ENCODE data around the gene ANKRD36B.
"Not testable (repeated sequence)": the region's sequence is repeated elsewhere in the genome, so short reads cannot be mapped to it uniquely, and the experiment has no call there.

The ANKRD36B gene

GRCh38 chr2:97549058-97549457 lies 40.6 kb downstream of the ANKRD36B start:
- not testable (repeated sequence) for DNase-seq (ENCODE audit: low read depth in 3 of 3)

- DNase-seq (ENCODE audit: low read depth in 3 of 3): not testable (repeated sequence)
Observed at GRCh38 chr2:97548536-97548935, 41.1 kb downstream of the ANKRD36B start.

GRCh38 chr2:97546711-97547110 lies 43.0 kb downstream of the ANKRD36B start:
- no peak for DNase-seq (ENCODE audit: low read depth in 3 of 3)

- not testable (repeated sequence) for DNase-seq (ENCODE audit: low read depth in 3 of 3)
Observed at GRCh38 chr2:97544911-97545310, 44.8 kb downstream of the ANKRD36B start.

GRCh38 chr2:97525904-97526303 lies 63.8 kb downstream of the ANKRD36B start:
- DNase-seq (ENCODE audit: low read depth in 3 of 3): not testable (repeated sequence)

DNA sequence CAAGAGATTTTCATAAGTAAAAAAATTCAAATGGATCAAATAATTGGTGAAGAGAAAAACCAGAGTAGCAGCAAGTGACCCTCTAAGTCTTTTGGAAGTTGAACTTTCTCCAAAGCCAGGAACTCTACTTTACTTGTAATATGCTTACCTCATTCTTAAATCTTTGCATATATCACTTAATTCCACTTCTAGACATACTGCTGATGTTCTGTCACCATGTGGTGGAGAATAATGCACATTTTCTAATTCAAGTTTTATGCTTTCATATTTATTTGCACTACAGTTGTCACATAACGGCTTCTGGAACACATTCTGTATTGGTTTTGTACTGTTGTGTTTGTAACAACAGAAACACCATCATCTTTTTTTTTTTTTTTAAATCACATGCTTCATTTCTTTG lies 65.9 kb downstream of the ANKRD36B start:
- DNase-seq (ENCODE audit: low read depth in 3 of 3): not testable (repeated sequence)

DNA sequence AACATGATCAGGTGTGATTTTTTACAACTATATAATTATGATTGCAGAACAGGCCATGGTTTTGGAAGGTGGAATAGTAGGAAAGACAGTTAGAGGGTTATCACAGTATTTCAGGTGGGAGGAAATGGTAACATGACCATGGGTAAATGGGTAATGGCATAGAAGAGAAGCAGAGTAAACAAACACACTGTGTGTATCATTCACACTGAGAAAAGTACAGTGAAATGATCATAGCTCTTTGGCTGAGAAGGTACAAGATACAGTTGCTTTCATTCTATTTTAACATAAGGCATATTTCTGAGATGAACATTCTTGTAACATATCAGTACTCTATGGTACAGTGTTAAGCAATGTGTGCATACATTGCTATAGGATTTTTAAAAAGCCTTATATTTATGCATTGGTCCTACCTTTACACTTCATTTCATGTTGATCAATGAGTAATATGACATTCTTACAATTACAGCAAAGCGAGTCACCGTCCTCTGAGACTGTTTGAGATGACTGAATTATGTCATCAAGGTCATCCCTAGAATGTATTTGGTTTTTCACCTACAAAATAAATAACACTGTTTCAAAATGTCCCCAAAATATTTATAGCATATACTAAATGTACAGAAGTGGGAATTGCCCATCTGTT lies 66.6 kb downstream of the ANKRD36B start:
- DNase-seq (ENCODE audit: low read depth in 3 of 3): not testable (repeated sequence)

GRCh38 chr2:97495651-97496050 lies 94.0 kb downstream of the ANKRD36B start:
- not testable (repeated sequence) for DNase-seq (ENCODE audit: low read depth in 3 of 3)

DNA sequence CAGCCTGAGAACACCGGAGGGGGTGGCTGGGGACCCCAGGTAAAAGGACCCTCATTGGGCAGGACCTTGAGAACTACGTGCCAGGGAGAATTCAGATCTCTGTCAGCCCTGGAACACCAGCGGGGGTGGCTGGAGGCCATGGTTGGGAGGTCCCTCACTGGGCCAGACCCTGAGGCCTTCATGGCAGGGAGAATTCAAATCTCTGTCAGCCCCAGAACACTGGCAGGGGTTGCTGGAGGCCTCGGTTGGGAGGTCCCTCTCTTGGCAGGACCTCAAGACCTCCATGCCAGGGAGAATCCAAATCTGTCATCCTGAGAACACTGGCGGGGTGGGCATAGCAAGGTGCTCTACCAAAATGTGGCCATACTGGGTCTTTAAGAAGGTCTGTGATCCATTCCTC lies 99.5 kb downstream of the ANKRD36B start:
- DNase-seq (ENCODE audit: low read depth in 3 of 3): peak in 1 of 3 experiments; percentile 1
